ENCODE results near the gene THOC7. TPM values are rescaled to one million over a fixed set of nuclear protein-coding genes. Genes with fewer than 3 reads are reported as not detected.

The THOC7 gene
- total RNA-seq, 4 donors from 2014 or later: 28.0 to 48.8 (median 40.1) TPM

GRCh38 chr3:63869940-63870614 lies 6.5 kb upstream of the THOC7 start:
- no peak for TF ChIP-seq POLR2AphosphoS5 (IDR thresholded peaks at IDR 0.05)
- Histone ChIP-seq H3K27me3 (no peaks in the 10 kb centered on the region), H3K36me3 (peaks cover 5% of the 10 kb centered on the region), H3K27ac (no peak overlapping the region), H3K4me1 (peaks cover 26% of the 10 kb centered on the region), H3K9me3 (no peaks in the 10 kb centered on the region), H3K4me3 (no peak overlapping the region)
- no peak for DNase-seq (ENCODE audit: low spot score in 2 of 2)
- WGBS: 80% methylated on average over 3 of the region's 3 CpGs

GRCh38 chr3:63867225-63867624 lies 3.6 kb upstream of the THOC7 start:
- Histone ChIP-seq H3K4me1 (peaks cover 30% of the 10 kb centered on the region), H3K27me3 (no peaks in the 10 kb centered on the region), H3K36me3 (peaks cover 5% of the 10 kb centered on the region), H3K27ac (no peak overlapping the region), H3K4me3 (no peak overlapping the region), H3K9me3 (no peaks in the 10 kb centered on the region)
- 95% methylated on average over 1 of the region's 1 CpG for WGBS
- no peak for TF ChIP-seq POLR2AphosphoS5 (IDR thresholded peaks at IDR 0.05)
- no peak for TF ChIP-seq POLR2A (IDR thresholded peaks at IDR 0.05)
- DNase-seq (ENCODE audit: low spot score in 2 of 2): no peak

GRCh38 chr3:63864965-63865327 lies 1.3 kb upstream of the THOC7 start:
- no peak for TF ChIP-seq POLR2AphosphoS5 (IDR thresholded peaks at IDR 0.05)
- TF ChIP-seq CTCF (IDR thresholded peaks at IDR 0.05): no peak
- no peak for TF ChIP-seq POLR2A (IDR thresholded peaks at IDR 0.05)
- TF ChIP-seq EP300 (IDR thresholded peaks at IDR 0.05): no peak
- peaks cover 31% of the 10 kb centered on the region for H3K4me1 ChIP-seq
- WGBS: 3% methylated on average over 3 of the region's 3 CpGs
- H3K27ac ChIP-seq: peak overlapping the region; percentile 88
- DNase-seq (ENCODE audit: low spot score in 2 of 2): no peak
- H3K27me3 ChIP-seq: no peaks in the 10 kb centered on the region
- peaks cover 5% of the 10 kb centered on the region for H3K36me3 ChIP-seq
- H3K4me3 ChIP-seq: peak overlapping the region; percentile 81
- H3K9me3 ChIP-seq: no peaks in the 10 kb centered on the region

GRCh38 chr3:63864008-63864964 lies 681 bp upstream of the THOC7 start:
- Histone ChIP-seq H3K36me3 (peaks cover 5% of the 10 kb centered on the region), H3K4me1 (peaks cover 28% of the 10 kb centered on the region), H3K27me3 (no peaks in the 10 kb centered on the region), H3K9me3 (no peaks in the 10 kb centered on the region), H3K27ac (peak overlapping the region; percentile 88), H3K4me3 (peak overlapping the region; percentile 81)
- no peak for TF ChIP-seq POLR2A (IDR thresholded peaks at IDR 0.05)
- no peak for TF ChIP-seq EP300 (IDR thresholded peaks at IDR 0.05)
- TF ChIP-seq CTCF (IDR thresholded peaks at IDR 0.05): no peak
- no peak for TF ChIP-seq POLR2AphosphoS5 (IDR thresholded peaks at IDR 0.05)
- DNase-seq (ENCODE audit: low spot score in 2 of 2): peak; percentile 67 to 78
- WGBS: under 1% methylated on average over 43 of the region's 93 CpGs

GRCh38 chr3:63862804-63863149 lies 828 bp downstream of the THOC7 start:
- no peak for DNase-seq (ENCODE audit: low spot score in 2 of 2)
- no peaks in the 10 kb centered on the region for H3K9me3 ChIP-seq
- peak overlapping the region; percentile 81 for H3K4me3 ChIP-seq
- H3K4me1 ChIP-seq: peaks cover 28% of the 10 kb centered on the region
- peak overlapping the region; percentile 92 for H3K27ac ChIP-seq
- TF ChIP-seq CTCF (IDR thresholded peaks at IDR 0.05) (no peak), POLR2AphosphoS5 (IDR thresholded peaks at IDR 0.05) (no peak), POLR2A (IDR thresholded peaks at IDR 0.05) (no peak), EP300 (IDR thresholded peaks at IDR 0.05) (no peak)
- WGBS: 22% methylated on average over 5 of the region's 5 CpGs
- H3K27me3 ChIP-seq: no peaks in the 10 kb centered on the region
- peaks cover 5% of the 10 kb centered on the region for H3K36me3 ChIP-seq

GRCh38 chr3:63861306-63861705 lies 2.3 kb downstream of the THOC7 start:
- peaks cover 28% of the 10 kb centered on the region for H3K4me1 ChIP-seq
- TF ChIP-seq CTCF (IDR thresholded peaks at IDR 0.05): no peak
- no peak for TF ChIP-seq POLR2AphosphoS5 (IDR thresholded peaks at IDR 0.05)
- TF ChIP-seq EP300 (IDR thresholded peaks at IDR 0.05): no peak
- TF ChIP-seq POLR2A (IDR thresholded peaks at IDR 0.05): no peak
- no peaks in the 10 kb centered on the region for H3K36me3 ChIP-seq
- H3K9me3 ChIP-seq: no peaks in the 10 kb centered on the region
- H3K4me3 ChIP-seq: no peak overlapping the region
- H3K27ac ChIP-seq: no peak overlapping the region
- WGBS: 90% methylated on average over 5 of the region's 5 CpGs
- DNase-seq (ENCODE audit: low spot score in 2 of 2): no peak
- H3K27me3 ChIP-seq: no peaks in the 10 kb centered on the region

Data from suprapubic skin (tissue), 4 donors.